Muscle of back (tissue), 13 donors: Measurements from ENCODE around the gene TMEM270. TPM values are rescaled to one million over a fixed set of nuclear protein-coding genes. Genes with fewer than 3 reads are reported as not detected.
"Not testable (repeated sequence)": the region's sequence is repeated elsewhere in the genome, so short reads cannot be mapped to it uniquely, and the experiment has no call there.

Experiments
- DNase-seq, 3 donors: peaks; one replicate each; pipeline versions ENCODE4 v3.0.0 to v3.0.0-alpha.2; 2013
- long read RNA-seq, 9 donors: transcript quantifications; one replicate each; lab custom pipeline, GENCODE V29; 2026
- polyA plus RNA-seq, 10 donors: library from polyadenylated mRNA; unstranded; fragments of 120-200 nt; gene quantifications; one replicate each; pipeline ENCODE4 v1.2.1, GENCODE V29; 2013; ENCODE audit not compliant: insufficient read length in 10 of 10

Gene TMEM270, protein sequence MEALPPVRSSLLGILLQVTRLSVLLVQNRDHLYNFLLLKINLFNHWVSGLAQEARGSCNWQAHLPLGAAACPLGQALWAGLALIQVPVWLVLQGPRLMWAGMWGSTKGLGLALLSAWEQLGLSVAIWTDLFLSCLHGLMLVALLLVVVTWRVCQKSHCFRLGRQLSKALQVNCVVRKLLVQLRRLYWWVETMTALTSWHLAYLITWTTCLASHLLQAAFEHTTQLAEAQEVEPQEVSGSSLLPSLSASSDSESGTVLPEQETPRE
- not detected for polyA plus RNA-seq
- long read RNA-seq, donor 1, result 0 reads
- long read RNA-seq, donor 2, result 0 reads
- long read RNA-seq, donor 3, result 0 reads
- long read RNA-seq, donor 4, result 0 reads
- long read RNA-seq, donor 5, result 0 reads
- long read RNA-seq, donor 6, result 0 reads
- long read RNA-seq, donor 7, result 0 reads
- long read RNA-seq, donor 8, result 0 reads
- long read RNA-seq, donor 9, result 0 reads

- no peak for DNase-seq
Measured at GRCh38 chr7:73860859-73861258, at the start of gene TMEM270. Gene TMEM270 (plus strand): TSS chr7:73861159. CDS start chr7:73861195, 36 bp downstream.

GRCh38 chr7:73811760-73812168 lies 49.2 kb upstream of the TMEM270 start:
- no peak for DNase-seq

DNA sequence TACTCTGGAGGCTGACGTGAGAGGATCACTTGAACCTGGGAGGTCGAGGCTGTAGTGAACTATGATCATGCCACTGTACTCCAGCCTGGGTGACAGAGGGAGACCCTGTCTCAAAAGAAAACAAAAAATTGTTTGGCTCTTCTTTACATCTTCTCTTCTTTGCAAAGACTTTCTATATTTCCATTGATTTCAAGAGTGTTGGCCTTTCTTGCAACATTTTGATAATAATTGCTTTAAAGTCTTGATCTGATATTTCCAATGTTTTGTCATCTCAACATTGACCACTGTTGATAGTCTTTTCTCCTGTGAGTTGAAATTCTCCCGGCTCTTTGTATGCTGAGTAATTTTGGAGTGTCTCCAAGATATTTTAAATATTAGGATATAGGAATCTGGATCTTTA lies 48.0 kb upstream of the TMEM270 start:
- no peak for DNase-seq

GRCh38 chr7:73815436-73815835 lies 45.5 kb upstream of the TMEM270 start:
- no peak for DNase-seq

GRCh38 chr7:73817121-73817520 lies 43.8 kb upstream of the TMEM270 start:
- DNase-seq, result no peak

DNA sequence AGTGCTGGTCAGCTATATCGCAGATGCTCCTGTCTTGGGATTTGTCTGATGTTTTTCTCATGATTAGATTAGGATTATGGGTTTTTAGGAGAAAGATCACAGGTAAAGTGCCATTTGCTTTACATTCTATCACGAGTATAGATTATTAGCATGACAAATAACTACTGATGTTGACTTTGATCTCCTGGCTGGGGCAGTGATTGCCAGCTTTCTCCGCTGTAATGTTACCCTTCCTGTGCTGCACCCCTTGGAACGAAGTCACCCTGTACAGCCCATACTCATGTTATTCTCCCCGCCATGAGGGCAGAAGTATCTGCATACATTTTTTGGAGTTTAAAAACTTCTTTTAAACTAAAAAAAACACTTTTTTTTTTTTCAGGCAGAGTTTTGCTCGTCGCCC lies 40.9 kb upstream of the TMEM270 start:
- DNase-seq, result no peak

- not testable (repeated sequence) for DNase-seq
Measured at GRCh38 chr7:73821597-73822285, 39.2 kb upstream of the TMEM270 start.

DNA sequence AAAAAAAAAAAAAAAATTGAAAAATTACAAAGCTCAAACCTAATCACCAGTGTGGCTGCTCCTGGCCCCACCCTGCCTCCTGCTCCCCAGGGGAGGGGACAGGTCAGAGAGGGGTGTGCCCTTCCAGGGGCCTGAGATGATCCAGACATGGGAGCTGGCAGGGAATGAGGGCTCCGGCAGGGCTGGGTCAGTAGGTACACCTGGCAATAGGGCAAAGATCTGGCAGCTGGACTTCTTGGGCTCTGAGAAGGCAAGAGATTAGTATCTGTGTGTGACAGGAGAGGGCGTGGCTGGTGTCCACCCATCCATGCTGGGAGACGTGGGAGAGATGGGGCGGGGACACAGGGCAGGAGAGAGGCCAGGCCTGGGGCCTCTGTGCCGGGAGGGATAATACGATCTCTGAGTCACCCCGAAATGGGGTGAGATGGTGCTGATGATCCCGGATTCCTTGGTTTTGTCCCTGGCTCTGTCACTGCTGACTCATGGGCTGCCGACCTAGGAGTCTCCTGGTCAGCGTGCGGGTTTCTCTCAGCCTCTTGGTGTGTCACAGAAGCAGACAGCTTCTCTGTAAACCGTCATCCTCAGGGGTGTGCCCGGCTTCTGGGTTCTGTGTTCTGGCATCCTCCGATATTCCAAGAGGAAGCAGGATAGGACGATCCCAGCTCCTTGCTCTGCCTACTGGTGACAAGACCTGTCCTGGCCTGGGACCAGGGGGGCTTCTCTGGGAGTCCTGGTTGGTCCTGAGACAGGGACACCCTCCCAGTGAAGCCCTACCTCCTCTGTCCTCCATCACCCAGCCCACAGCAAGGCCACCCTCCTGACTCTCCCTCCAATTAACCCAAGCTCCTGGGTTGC lies 38.4 kb upstream of the TMEM270 start:
- peak in 1 of 3 donors; percentile 84 for DNase-seq

- DNase-seq, result no peak
Measured at GRCh38 chr7:73823257-73823656, 37.7 kb upstream of the TMEM270 start.

GRCh38 chr7:73823873-73824592 lies 36.9 kb upstream of the TMEM270 start:
- DNase-seq, result no peak

- DNase-seq, result no peak
Measured at GRCh38 chr7:73824986-73825385, 36.0 kb upstream of the TMEM270 start.

DNA sequence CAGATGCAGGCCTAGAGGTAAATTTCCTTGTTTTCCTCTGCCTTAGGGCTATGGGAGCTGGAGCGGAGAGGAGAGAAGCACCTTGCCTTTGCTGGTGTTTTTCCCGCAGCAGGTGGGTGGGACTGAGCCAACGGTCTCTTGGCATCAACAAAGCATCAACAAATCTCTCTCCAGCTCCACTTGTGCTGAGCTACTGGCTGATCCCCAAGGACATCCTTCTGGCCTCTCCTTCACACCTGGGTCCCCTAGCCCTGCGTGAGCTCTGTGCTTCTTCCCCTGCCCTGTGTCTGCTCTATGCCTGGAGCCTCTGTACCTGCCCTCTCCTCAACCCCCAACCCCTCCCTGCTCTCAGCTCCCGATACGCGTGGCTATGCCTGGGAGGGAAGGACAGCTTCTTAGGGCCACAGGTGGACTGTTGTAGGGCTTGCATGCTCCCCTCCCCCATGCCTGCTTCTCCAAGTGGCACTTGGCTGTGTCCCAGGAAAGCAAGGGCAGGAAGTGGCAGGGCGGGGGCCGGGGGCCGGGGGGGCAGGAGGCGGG lies 33.3 kb upstream of the TMEM270 start:
- no peak for DNase-seq

DNA sequence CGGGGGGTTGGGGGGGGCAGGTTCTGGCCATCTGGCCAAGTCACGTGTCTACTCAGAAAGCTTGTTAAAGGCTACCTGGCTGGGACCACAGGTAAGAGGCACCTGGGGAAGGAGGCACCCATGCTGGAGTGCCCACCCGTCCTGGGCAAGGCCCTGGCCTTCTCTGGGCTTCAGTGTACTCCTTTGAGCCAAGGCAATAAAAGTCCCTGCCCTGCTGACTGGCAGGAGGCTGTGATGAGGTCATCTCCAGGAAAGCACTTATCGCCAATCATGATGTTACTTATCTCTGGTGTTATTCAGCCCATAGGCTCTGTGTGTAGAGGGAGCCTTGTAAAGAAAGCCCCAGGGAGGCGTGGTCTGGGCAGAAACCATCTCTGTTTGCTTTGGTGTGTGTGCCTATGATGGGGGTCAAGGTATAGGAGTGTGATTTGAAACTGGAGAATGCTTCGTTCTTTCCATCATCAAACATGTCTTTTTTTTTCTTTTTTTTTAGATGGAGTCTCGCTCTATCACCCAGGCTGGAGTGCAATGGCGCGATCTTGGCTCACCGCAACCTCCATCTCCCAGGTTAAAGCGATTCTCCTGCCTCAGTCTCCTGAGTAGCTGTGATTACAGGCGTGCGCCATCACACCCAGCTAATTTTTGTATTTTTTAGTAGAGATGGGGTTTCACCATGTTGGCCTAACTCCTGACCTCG lies 32.7 kb upstream of the TMEM270 start:
- DNase-seq, result no peak

- no peak for DNase-seq
Measured at GRCh38 chr7:73828972-73829371, 32.0 kb upstream of the TMEM270 start.

GRCh38 chr7:73829505-73829904 lies 31.5 kb upstream of the TMEM270 start:
- no peak for DNase-seq

DNA sequence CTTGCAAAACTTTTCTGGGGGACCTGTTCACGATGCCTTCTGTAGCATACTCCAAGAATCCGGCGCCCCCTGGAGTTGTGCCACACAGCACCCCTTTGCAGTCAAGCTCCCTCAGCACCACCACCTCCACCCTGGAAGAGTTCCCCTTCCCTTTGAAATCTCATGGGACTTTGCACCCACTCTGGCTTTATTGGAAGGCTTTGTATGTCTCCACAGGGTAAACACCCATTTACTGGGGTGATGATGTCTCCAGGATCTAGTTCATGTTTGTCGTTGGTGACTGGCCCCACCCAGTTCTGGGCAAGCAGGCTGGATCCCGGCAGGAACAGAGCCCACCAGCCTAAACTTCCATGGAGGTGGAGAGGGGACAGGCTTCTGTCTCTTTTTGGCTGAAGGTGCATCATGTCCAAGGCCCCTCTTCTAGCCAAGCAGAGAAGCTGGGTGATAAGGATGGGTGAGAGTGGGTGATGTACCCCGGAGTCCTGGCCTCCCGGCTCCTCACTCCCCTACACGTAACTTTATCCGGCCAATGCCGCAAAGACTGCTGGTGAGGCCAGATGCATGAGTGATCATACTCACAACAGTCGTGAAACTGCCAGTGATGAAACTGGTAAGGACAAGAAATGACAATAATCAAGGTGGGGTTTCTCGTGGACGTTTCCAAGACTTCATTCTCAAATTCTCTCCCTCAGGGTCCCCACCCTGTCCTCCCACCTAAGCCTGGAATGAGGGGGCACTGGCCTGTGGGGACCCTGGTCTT lies 30.9 kb upstream of the TMEM270 start:
- DNase-seq, result no peak

GRCh38 chr7:73830681-73831583 lies 30.0 kb upstream of the TMEM270 start, which contains the start of gene CLDN4:
Gene CLDN4 (plus strand): TSS chr7:73830996. CDS start chr7:73831202, 206 bp downstream.
- DNase-seq, result no peak

DNA sequence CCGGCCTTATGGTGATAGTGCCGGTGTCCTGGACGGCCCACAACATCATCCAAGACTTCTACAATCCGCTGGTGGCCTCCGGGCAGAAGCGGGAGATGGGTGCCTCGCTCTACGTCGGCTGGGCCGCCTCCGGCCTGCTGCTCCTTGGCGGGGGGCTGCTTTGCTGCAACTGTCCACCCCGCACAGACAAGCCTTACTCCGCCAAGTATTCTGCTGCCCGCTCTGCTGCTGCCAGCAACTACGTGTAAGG lies 29.4 kb upstream of the TMEM270 start:
- no peak for DNase-seq
